HEK293 (cell line): Measurements from ENCODE around the gene IL34.

ENCODE experiments used
- BCL11A ChIP-seq: fragments of 450-650 bp; formaldehyde crosslinking; IDR thresholded peaks from 2 replicates; pipeline ENCODE4 v1.5.1; 2016; ENCODE audit warnings: low read depth, missing biosample characterization, missing genetic modification characterization
- OVOL3 ChIP-seq: fragments of 450-650 bp; formaldehyde crosslinking; IDR thresholded peaks from 2 replicates; pipeline ENCODE4 v1.5.1; 2016; ENCODE audit warnings: missing biosample characterization, missing genetic modification characterization
- PRDM2 ChIP-seq: fragments of 450-650 bp; formaldehyde crosslinking; IDR thresholded peaks from 2 replicates; pipeline ENCODE4 v1.5.1; 2016; ENCODE audit warnings: missing biosample characterization, missing genetic modification characterization, borderline replicate concordance
- ZBTB21 ChIP-seq: fragments of 450-650 bp; formaldehyde crosslinking; IDR thresholded peaks from 2 replicates; pipeline ENCODE4 v1.5.1; 2017; ENCODE audit warnings: missing biosample characterization, missing genetic modification characterization
- ZBTB6 ChIP-seq: fragments of 450-650 bp; formaldehyde crosslinking; IDR thresholded peaks from 2 replicates; pipeline ENCODE4 v1.5.1; 2017; ENCODE audit warnings: missing biosample characterization, missing genetic modification characterization
- ZNF112 ChIP-seq: fragments of 450-650 bp; formaldehyde crosslinking; IDR thresholded peaks from 2 replicates; pipeline ENCODE4 v1.5.0; 2017; ENCODE audit warnings: missing biosample characterization, missing genetic modification characterization
- ZNF132 ChIP-seq: fragments of 450-650 bp; formaldehyde crosslinking; IDR thresholded peaks from 2 replicates; pipeline ENCODE4 v1.5.1; 2017; ENCODE audit warnings: missing biosample characterization, missing genetic modification characterization, borderline replicate concordance
- ZNF202 ChIP-seq: fragments of 450-650 bp; formaldehyde crosslinking; IDR thresholded peaks from 2 replicates; pipeline ENCODE4 v1.5.1; 2016; ENCODE audit warnings: missing biosample characterization, missing genetic modification characterization, borderline replicate concordance
- ZNF280C ChIP-seq: fragments of 450-650 bp; formaldehyde crosslinking; IDR thresholded peaks from 2 replicates; pipeline ENCODE4 v1.5.1; 2016; ENCODE audit warnings: missing biosample characterization, missing genetic modification characterization
- ZNF324 ChIP-seq: fragments of 450-650 bp; formaldehyde crosslinking; IDR thresholded peaks from 2 replicates; pipeline ENCODE4 v1.5.1; 2016; ENCODE audit warnings: missing biosample characterization, missing genetic modification characterization
- ZNF335 ChIP-seq: fragments of 450-650 bp; formaldehyde crosslinking; conservative IDR thresholded peaks from 2 replicates; pipeline ENCODE4 v1.5.1; 2016; ENCODE audit warnings: missing biosample characterization, missing genetic modification characterization
- ZNF398 ChIP-seq: fragments of 450-650 bp; formaldehyde crosslinking; IDR thresholded peaks from 2 replicates; pipeline ENCODE4 v1.5.1; 2017; ENCODE audit warnings: missing biosample characterization, missing genetic modification characterization
- ZNF404 ChIP-seq: fragments of 450-650 bp; formaldehyde crosslinking; IDR thresholded peaks from 2 replicates; pipeline ENCODE4 v1.5.1; 2017; ENCODE audit warnings: missing biosample characterization, missing genetic modification characterization
- ZNF513 ChIP-seq: fragments of 450-650 bp; IDR thresholded peaks from 2 replicates; pipeline ENCODE4 v1.5.1; 2018; ENCODE audit warnings: missing biosample characterization, missing genetic modification characterization
- ZNF624 ChIP-seq: fragments of 450-650 bp; formaldehyde crosslinking; IDR thresholded peaks from 2 replicates; pipeline ENCODE4 v1.5.1; 2017; ENCODE audit warnings: missing biosample characterization, missing genetic modification characterization
- ZNF645 ChIP-seq: fragments of 450-650 bp; formaldehyde crosslinking; IDR thresholded peaks from 2 replicates; pipeline ENCODE4; 2016; ENCODE audit warnings: missing biosample characterization, missing genetic modification characterization
- ZNF791 ChIP-seq: fragments of 450-650 bp; formaldehyde crosslinking; IDR thresholded peaks from 2 replicates; pipeline ENCODE4 v1.5.1; 2016; ENCODE audit warnings: missing biosample characterization, missing genetic modification characterization

Gene IL34

GRCh38 chr16:70687102-70687511 lies 40.7 kb downstream of the IL34 start (continued):
- TF ChIP-seq PRDM2 (tag by site-specific recombination) (no peak), ZNF202 (tag by site-specific recombination) (no peak), ZNF398 (tag by site-specific recombination) (peak; percentile 37; the same call in 1 of the 2 replicates), ZNF645 (tag by site-specific recombination) (no peak), ZNF132 (no peak), BCL11A (tag by site-specific recombination) (no peak), ZNF624 (tag by site-specific recombination) (no peak), ZNF280C (no peak), ZNF335 (tag by site-specific recombination) (0 out of 2 replicates have a peak, but pooled peaks have one; percentile 56), OVOL3 (tag by site-specific recombination) (no peak), ZBTB6 (no peak), ZNF513 (tag by site-specific recombination) (no peak), ZNF324 (tag by site-specific recombination) (no peak), ZNF112 (tag by site-specific recombination) (no peak), ZBTB21 (tag by site-specific recombination) (no peak), ZNF404 (tag by site-specific recombination) (no peak), ZNF791 (no peak)
- TF ChIP-seq, all 188 proteins: peak for 11
